ENCODE data around the gene DNAH5. TPM values are rescaled to one million over a fixed set of nuclear protein-coding genes. Genes with fewer than 3 reads are reported as not detected.

DNAH5 gene
- total and polyA plus RNA-seq, 12 donors, result 0.06 to 1.4 (median 0.26) TPM

DNA sequence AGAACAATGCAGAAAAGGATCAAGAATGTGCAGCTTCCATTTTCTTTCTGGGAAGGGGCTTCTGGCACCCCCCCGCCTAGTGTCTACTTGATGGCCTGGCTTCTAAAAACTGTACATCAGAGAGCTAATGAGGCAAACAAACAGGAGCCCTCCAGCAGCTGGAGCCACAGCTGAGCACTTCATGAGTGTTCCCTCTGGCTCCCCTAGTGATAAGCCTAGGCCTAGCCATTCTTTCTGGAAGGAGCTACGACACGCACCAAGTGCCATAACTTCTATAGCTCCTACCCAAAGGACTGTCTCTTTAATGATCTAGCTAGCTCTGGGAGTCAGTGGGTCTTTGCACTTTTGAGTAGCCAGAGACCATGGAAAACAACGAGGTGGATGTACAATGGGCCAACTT is 66.1 kb downstream of the DNAH5 start:
- intact Hi-C loops (cut with DNase I), result no loop called here
- H3K4me1 ChIP-seq (replicated peaks in 1 of 2), result no peaks in the 10 kb centered on the region
- no peak overlapping the region for H3K4me3 ChIP-seq
- WGBS, 4 donors, result 66 to 73% (median 70%) methylated on average over 4 of the region's 4 CpGs
- H3K36me3 ChIP-seq (replicated peaks in 1 of 2), result no peaks in the 10 kb centered on the region
- no peak overlapping the region for H3K27ac ChIP-seq
- TF ChIP-seq, protein P1, sequence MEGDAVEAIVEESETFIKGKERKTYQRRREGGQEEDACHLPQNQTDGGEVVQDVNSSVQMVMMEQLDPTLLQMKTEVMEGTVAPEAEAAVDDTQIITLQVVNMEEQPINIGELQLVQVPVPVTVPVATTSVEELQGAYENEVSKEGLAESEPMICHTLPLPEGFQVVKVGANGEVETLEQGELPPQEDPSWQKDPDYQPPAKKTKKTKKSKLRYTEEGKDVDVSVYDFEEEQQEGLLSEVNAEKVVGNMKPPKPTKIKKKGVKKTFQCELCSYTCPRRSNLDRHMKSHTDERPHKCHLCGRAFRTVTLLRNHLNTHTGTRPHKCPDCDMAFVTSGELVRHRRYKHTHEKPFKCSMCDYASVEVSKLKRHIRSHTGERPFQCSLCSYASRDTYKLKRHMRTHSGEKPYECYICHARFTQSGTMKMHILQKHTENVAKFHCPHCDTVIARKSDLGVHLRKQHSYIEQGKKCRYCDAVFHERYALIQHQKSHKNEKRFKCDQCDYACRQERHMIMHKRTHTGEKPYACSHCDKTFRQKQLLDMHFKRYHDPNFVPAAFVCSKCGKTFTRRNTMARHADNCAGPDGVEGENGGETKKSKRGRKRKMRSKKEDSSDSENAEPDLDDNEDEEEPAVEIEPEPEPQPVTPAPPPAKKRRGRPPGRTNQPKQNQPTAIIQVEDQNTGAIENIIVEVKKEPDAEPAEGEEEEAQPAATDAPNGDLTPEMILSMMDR (IDR thresholded peaks at IDR 0.05), result no peak
- TF ChIP-seq POLR2A (IDR thresholded peaks at IDR 0.05), result no peak
- H3K27me3 ChIP-seq, result no peaks in the 10 kb centered on the region
- peaks cover 0 to 6% (median 0%) of the 10 kb centered on the region in 3 donors for H3K9me3 ChIP-seq (replicated peaks in 1 of 3)
- DNase-seq, result no peak

DNA sequence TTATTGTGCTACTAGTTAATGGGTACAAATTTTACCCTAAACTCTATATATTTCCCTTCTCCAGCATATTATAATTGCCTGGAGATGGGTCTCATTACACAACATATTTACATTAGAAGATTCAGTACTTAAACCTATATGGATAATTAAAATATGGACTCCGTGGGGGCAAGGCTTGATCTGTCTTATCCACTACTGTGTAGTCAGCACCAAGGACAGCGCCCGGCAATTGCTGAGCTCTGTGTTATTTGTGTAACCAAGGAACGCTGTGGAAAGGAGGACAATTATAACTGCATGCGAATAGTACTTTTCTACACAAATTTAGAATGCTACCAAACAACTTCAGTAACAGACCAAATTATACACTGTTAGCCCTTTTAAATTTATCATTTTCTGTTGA is 77.7 kb downstream of the DNAH5 start:
- Histone ChIP-seq H3K9me3 (replicated peaks in 1 of 3) (no peaks in the 10 kb centered on the region), H3K4me3 (no peak overlapping the region), H3K27me3 (no peaks in the 10 kb centered on the region), H3K36me3 (replicated peaks in 1 of 2) (no peaks in the 10 kb centered on the region), H3K4me1 (replicated peaks in 1 of 2) (no peaks in the 10 kb centered on the region), H3K27ac (no peak overlapping the region)
- TF ChIP-seq POLR2A (IDR thresholded peaks at IDR 0.05), result no peak
- TF ChIP-seq, protein P1 (IDR thresholded peaks at IDR 0.05), result no peak
- WGBS, 4 donors, result 19 to 27% (median 24%) methylated on average over 5 of the region's 5 CpGs
- intact Hi-C loops (cut with DNase I), result no loop called here
- peak in 4 of 7 donors; percentile 6 to 20 (median 15) for DNase-seq

DNA sequence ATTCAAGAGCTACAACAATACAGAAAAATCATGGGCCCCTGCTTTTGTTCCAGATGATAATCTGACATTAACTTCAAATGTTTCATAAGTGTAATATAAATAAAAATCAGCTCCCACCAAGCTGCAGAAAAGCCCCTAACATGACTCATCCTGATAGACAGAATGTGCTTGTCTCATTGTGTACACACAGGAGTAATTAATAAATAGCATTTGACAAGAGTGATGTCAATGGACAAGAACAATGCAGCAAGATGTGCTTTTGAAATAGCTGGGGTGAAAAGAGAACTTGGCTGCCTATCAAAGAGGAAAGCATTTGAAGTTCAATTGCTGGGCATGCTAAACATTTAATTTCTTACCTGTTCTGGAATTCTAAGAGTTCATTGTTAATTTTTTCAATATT is 79.2 kb downstream of the DNAH5 start:
- intact Hi-C loops (cut with DNase I), result no loop called here
- TF ChIP-seq POLR2A (IDR thresholded peaks at IDR 0.05), result no peak
- DNase-seq, result no peak

DNA sequence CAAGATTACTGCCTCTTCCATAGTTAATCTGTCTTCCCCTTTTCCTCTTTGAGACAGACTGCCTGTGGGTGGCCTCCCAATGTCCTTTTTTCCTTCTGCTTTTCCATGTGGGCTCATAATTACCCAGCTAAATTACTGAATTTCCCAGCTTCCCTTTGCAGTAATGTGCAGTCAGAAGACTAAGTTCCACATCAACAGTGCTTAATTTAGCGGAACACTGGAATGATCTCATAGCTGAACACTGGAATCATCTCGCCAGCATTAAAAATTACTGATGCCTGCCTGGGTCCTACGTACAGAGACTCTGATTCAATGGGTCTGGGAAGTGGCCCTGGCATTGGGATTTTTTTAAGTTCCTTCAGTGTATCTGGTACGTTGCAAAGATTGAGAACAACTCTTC is 84.3 kb downstream of the DNAH5 start:
- WGBS, 4 donors, result 56 to 72% (median 65%) methylated on average over 4 of the region's 4 CpGs
- H3K36me3 ChIP-seq (replicated peaks in 1 of 2), result no peaks in the 10 kb centered on the region
- no peaks in the 10 kb centered on the region for H3K9me3 ChIP-seq (replicated peaks in 1 of 3)
- H3K4me1 ChIP-seq (replicated peaks in 1 of 2), result no peaks in the 10 kb centered on the region
- no peak overlapping the region for H3K4me3 ChIP-seq
- H3K27me3 ChIP-seq, result no peaks in the 10 kb centered on the region
- DNase-seq, result no peak
- H3K27ac ChIP-seq, result no peak overlapping the region
- TF ChIP-seq, protein P1 (IDR thresholded peaks at IDR 0.05), result no peak
- no peak for TF ChIP-seq POLR2A (IDR thresholded peaks at IDR 0.05)
- intact Hi-C loops (cut with DNase I), result no loop called here

More for the DNA sequence above, 79.2 kb downstream of the DNAH5 start:
- H3K4me3 ChIP-seq, result no peak overlapping the region
- H3K27ac ChIP-seq, result no peak overlapping the region
- no peaks in the 10 kb centered on the region for H3K36me3 ChIP-seq (replicated peaks in 1 of 2)
- H3K4me1 ChIP-seq (replicated peaks in 1 of 2), result no peaks in the 10 kb centered on the region
- H3K27me3 ChIP-seq, result no peaks in the 10 kb centered on the region
- H3K9me3 ChIP-seq (replicated peaks in 1 of 3), result no peaks in the 10 kb centered on the region

DNA sequence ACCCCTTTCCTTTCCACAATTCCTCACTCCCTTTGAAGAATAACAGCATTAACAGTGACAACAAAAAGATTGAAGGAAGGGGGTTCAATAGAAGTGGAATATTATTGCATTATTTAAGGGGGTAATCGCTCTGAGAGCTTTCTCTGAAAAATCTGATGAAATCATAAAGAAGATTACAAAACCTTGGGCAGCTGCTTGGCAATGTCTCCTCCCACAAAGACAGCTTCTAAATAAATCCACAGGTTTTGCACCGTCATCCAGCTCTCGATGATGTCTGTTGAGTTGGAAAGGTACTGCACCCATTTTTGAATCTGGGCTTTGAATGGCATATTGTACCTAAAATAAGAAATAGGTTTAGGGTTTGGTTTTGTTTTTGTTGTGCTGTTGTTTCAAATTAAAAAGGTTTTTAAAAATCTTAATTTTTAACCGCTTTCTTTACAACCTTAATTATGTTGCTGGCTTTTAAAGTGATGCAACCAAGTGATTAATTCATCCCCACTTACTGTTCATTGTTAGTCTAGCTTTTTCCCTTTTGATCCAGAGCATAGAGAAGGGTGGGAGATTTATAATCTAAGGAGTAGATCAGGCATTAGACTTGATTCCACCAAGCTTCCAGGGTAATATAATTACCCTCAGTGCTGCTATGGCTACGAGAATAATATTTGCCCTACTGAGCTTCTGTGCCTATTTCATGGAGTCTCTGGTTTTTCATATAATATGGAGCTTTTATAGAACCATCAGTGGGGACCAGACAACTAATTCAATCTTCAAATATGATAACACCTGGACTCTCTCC is 85.0 kb downstream of the DNAH5 start:
- 52 to 61% (median 56%) methylated on average over 5 of the region's 5 CpGs for WGBS, 4 donors
- no peak for TF ChIP-seq POLR2A (IDR thresholded peaks at IDR 0.05)
- TF ChIP-seq, protein P1 (IDR thresholded peaks at IDR 0.05), result no peak
- Histone ChIP-seq H3K9me3 (replicated peaks in 1 of 3) (no peaks in the 10 kb centered on the region), H3K27me3 (no peaks in the 10 kb centered on the region), H3K36me3 (replicated peaks in 1 of 2) (no peaks in the 10 kb centered on the region), H3K4me1 (replicated peaks in 1 of 2) (no peaks in the 10 kb centered on the region), H3K4me3 (no peak overlapping the region), H3K27ac (no peak overlapping the region)
- no peak for DNase-seq
- intact Hi-C loops (cut with DNase I), result no loop called here

Data from adrenal gland (tissue), 12 donors.